ENCODE results near the gene EVA1C. TPM values are rescaled to one million over a fixed set of nuclear protein-coding genes. Genes with fewer than 3 reads are reported as not detected.
"Not testable (repeated sequence)": the region's sequence is repeated elsewhere in the genome, so short reads cannot be mapped to it uniquely, and the experiment has no call there.

EVA1C gene
- total RNA-seq, 1 donor from 2014 or later, result 50.3 TPM

- no peak for DNase-seq (ENCODE audit: low spot score)
These were observed 11.7 kb downstream of the EVA1C start for GRCh38 chr21:32424191-32424535.

DNA sequence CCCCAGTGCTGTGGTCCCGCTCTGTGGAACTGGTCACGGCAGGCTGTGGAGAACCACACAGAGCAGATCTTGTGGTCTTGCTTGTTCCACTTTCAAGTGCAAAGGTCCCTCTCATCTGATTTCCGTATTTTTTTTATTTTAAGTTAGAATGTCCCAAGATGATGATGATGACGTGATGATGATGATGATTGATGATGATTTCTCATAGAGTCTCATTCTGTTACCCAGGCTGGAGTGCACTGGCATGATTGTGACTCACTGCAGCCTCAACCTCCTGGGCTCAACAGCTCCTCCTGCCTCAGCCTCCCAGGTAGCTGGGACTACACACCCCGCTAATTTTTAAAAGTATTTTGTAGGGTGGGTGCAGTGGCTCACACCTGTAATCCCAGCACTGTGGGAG, 12.2 kb downstream of the EVA1C start:
- DNase-seq (ENCODE audit: low spot score), result no peak

- no peak for DNase-seq (ENCODE audit: low spot score)
These were observed 13.1 kb downstream of the EVA1C start for GRCh38 chr21:32425628-32426027.

DNA sequence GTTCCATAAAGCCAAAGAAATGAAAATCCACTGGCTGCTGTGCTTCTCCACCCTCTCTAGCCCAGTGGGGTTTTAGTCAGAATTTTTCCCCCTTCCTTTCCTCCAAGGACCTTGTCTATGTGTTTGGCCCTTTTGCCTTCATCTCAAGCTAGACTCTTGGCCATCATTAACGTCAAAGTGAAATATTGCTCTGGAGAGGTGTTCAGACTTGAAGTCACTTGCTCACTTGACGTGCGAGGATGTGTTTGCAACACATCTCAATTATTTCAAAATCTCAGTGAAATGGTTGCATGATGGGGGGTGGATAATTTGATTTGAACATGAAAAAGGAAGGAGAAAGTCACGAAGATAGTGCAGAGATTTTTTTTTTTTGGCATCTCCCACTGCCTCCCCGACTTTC, 13.6 kb downstream of the EVA1C start:
- DNase-seq (ENCODE audit: low spot score), result no peak

DNA sequence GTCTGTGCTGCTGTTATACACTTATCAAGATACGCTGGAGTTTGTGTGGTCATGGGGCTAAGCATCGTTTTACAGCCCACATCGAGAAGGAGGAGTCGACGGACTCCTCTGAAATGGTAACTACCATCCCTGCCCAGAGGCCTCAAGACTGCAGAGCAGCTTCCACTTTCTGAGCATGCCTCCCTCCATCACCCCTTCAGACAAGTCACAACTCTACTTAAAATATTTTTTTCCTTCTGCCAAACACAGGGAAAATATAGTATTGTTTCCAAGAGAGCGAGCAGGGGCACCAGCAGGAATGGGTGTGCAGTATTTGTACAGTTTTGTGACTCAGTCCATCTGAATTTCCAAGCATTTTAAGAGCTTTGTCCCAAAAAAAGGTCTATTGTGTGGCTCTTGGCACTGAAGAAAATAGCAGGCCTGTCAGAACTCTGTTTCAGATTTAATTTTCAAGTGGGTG, 14.1 kb downstream of the EVA1C start:
- DNase-seq (ENCODE audit: low spot score), result no peak

- no peak for DNase-seq (ENCODE audit: low spot score)
These were observed 15.6 kb downstream of the EVA1C start for GRCh38 chr21:32427958-32428623.

- DNase-seq (ENCODE audit: low spot score), result not testable (repeated sequence)
These were observed 20.6 kb downstream of the EVA1C start for GRCh38 chr21:32432982-32433660.

DNA sequence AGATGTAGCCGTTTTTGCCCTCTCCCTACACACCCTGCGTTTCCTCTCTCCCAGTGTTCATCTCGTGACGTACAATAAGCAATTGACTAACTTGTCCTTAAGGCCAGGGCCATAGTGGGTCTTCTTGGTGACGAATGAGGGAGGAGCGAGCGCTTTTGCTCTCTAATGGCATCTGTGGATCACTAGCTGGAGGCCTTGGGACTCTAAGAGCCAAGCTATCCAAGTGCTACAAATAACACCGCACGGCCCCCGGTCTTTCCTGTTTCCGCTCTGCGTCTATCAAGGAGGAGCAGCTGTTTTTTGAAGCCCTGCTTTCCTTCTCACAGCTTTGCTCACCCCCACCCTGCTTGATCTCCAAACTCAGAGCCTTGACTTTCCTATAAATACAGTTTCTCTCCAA, 25.2 kb downstream of the EVA1C start:
- no peak for DNase-seq (ENCODE audit: low spot score)

- no peak for DNase-seq (ENCODE audit: low spot score)
These were observed 30.2 kb downstream of the EVA1C start for GRCh38 chr21:32442566-32443318.

DNA sequence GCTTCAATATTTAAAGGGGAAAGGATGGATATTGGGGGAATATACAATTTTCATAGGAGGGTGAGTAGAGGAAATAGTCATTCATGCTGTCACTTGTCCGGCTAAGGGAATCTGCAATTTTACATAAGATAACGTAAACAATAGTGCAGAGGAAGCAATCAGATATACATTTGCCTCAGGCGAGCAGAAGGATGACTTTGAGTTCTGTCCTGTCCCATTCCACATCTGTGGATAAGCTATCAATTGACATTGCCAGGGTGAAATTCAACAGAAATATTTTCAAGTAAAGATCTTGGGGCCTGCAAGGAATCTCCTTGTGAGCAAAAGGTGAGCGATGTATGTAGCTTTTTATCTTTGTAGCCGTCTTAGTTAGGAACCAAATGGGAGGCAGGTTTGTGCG, 32.6 kb downstream of the EVA1C start:
- DNase-seq (ENCODE audit: low spot score), result no peak

GRCh38 chr21:32446440-32446839, 33.9 kb downstream of the EVA1C start:
- not testable (repeated sequence) for DNase-seq (ENCODE audit: low spot score)

DNA sequence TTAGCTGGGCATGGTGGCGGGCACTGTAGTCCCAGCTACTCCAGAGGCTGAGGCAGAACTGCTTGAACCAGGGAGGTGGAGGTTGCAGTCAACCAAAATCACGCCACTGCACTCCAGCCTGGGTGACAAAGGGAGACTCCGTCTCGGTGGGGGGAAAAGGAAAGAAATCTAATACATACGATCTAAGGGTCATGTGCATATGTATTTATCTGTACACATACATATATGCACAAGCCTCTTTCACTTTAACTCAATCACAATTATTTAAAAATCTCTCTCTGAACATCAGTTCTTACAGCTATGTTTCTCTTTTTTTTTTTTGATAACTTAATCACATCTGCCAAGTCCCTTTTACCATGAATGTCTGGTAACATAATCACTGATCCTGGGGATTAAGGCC, 34.7 kb downstream of the EVA1C start:
- no peak for DNase-seq (ENCODE audit: low spot score)

DNA sequence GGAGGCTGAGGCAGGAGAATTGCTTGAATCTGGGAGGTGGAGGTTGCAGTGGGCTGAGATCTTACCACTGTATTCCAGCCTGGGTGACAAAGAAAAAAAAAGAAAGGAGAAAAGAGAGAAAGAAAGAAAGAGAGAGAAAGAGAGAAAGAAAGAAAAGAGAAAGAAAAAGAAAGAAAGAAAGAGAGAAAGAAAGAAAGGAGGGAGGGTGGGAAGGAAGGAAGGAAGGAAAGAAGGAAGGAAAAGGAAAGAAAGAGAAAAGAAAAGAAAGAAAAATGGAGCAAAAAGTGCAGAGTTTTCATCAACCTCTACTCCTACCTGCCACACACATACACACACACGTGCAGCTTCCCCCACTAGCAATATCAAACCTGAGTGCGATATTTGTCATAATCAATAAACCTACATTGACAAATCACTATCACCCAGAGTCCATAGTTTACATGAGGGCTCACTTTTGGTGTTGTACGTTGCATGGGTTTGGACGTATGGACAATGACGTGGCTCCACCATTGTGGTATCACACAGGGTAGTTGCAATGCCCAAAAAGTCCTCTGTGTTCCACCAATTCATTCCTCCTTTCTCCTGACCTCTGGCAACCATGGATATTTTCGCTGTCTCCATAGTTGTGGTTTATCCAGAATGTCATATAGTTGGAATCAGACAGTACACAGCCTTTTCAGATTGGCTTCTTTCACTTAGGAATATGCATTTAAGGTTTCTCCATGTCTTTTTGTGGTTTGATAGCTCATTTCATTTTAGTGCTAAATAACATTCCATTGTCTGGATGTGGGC, 36.5 kb downstream of the EVA1C start:
- DNase-seq (ENCODE audit: low spot score), result no peak

DNA sequence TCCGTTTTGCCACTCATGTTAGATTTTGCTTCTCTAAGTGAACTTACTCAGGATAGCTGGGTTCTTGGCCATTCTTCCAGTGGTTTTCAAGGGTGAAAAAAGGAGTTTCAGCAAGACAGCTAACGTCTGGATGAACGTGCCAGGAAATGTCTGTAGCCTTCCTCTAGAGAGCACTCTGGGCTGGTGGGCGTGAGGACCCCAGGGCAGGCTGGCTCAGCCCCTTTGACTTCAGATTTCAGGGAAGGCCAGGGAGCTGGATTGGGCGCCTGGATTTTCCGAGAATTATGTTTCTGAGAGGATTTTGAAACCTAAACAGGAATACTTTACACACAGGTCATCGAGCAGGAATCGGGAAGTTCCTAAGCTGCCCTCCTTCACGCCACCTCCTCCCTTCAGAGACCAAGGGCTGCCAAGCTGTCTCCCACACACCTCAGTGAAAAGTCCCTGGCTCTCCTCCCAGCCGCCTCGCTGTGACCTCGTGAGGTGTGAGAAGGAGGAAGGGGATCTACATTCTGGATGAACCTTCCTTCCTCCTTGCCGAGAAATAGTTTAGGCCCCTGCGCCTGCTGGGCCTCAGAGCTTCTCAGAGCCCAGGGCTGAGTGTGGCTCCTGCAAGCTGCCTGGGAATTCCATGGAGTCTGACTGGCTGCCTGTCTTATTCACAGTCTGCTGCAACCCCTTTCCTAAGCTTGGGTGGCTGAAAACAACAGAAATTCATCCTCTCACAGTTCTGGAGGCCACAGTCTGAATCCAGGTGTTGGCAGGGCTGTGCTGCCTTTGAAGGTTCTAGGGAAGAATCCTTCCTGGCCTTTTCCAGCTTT, 38.6 kb downstream of the EVA1C start:
- DNase-seq (ENCODE audit: low spot score), result not testable (repeated sequence)

- DNase-seq (ENCODE audit: low spot score), result not testable (repeated sequence)
These were observed 39.7 kb downstream of the EVA1C start for GRCh38 chr21:32452191-32452590.

GRCh38 chr21:32452641-32453040, 40.1 kb downstream of the EVA1C start:
- DNase-seq (ENCODE audit: low spot score), result no peak

DNA sequence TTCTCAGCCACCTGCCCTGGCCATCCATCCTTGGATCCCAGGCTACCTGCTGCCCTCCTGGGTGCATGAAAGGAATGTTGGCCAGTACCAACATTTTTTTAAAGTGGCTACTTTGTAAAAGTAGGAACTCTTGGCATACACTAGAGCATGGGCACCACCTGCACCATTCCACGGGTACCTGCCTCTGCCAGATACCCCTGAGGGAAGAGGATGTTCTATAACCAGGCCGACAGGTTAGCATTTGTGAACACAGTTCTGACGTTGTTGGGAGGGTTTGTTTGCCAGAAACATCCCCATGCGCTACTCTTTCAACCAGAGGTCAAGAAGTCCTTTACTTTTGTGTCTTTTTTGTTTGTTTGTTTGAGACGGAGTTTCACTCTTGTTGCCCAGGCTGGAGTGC, 43.0 kb downstream of the EVA1C start:
- no peak for DNase-seq (ENCODE audit: low spot score)

GRCh38 chr21:32456497-32456918, 44.0 kb downstream of the EVA1C start:
- DNase-seq (ENCODE audit: low spot score), result no peak

- no peak for DNase-seq (ENCODE audit: low spot score)
These were observed 44.9 kb downstream of the EVA1C start for GRCh38 chr21:32457360-32457840.

DNA sequence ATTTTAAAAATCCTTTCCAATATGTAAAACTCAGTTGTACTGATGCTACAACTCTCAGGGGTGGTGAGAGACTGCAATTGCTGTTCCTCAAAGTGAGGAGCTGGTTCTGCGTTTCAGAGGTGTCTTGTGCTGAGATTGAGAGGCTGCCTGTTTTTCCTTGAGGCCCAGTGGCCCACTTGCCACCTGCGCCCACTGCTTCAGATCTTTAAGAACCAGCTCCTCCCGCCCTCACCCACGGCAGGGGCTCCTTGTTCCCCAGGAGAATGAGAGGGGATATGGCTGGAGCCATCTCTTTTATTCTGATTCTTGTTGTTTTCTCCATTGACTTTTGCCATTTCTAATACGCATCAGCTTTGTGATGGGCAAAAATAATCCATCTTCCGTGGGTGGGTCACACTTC, 45.5 kb downstream of the EVA1C start:
- DNase-seq (ENCODE audit: low spot score), result no peak
